Activated T-helper 2 cell treated with anti-CD3 and anti-CD28 coated beads, Interferon-gamma antibody, Interleukin-2, Interleukin-4, amounts not matched to agents 10 μg/mL and 5 μg/mL and 100 μg/mL, durations not matched to agents 14 hours and 24 hours and 36 hours (primary cell): ENCODE data around the gene MISP. TPM values are rescaled to one million over a fixed set of nuclear protein-coding genes. Genes with fewer than 3 reads are reported as not detected.
"Not testable (repeated sequence)": the region's sequence is repeated elsewhere in the genome, so short reads cannot be mapped to it uniquely, and the experiment has no call there.

ENCODE experiments used
- DNase-seq: peaks from one replicate; pipeline ENCODE4 v3.0.0; 2021; ENCODE audit warnings: low spot score
- H3K27ac Mint-ChIP-seq: one replicate; pipeline ENCODE4 v1.8.0; 2021; ENCODE audit warnings: mixed read lengths
- H3K27me3 Mint-ChIP-seq: one replicate; pipeline ENCODE4 v1.8.0; 2021; ENCODE audit warnings: low read depth, mixed read lengths
- H3K36me3 Mint-ChIP-seq: one replicate; pipeline ENCODE4 v1.8.0; 2021; ENCODE audit warnings: low read depth, mixed read lengths
- H3K4me1 Mint-ChIP-seq: one replicate; pipeline ENCODE4 v1.8.0; 2021; ENCODE audit warnings: low read depth, mixed read lengths
- H3K4me3 Mint-ChIP-seq: one replicate; pipeline ENCODE4 v1.8.0; 2021; ENCODE audit warnings: low read depth, mild to moderate bottlenecking, moderate library complexity, mixed read lengths
- H3K9me3 Mint-ChIP-seq: one replicate; pipeline ENCODE4 v1.8.0; 2021; ENCODE audit warnings: mixed read lengths
- intact Hi-C: fragments of 100-400 bp; cut with micrococcal nuclease; formaldehyde crosslinking; loops from one replicate; pipeline ENCODE4 v1.15.1; 2023
- total RNA-seq: library from RNA; stranded (reverse); gene quantifications from 2 replicates; pipeline ENCODE4 v1.2.3, GENCODE V29; 2022

The MISP gene
- not detected in 2 replicates for total RNA-seq

- Mint-ChIP-seq H3K9me3 (no peaks in the 10 kb centered on the region), H3K27me3 (no peaks in the 10 kb centered on the region), H3K27ac (no peak within 1 kb of the TSS), H3K4me3 (no peak within 1 kb of the TSS), H3K4me1 (no peaks in the 10 kb centered on the region), H3K36me3 (no peaks in the 10 kb centered on the region)
- intact Hi-C loops = no loop called here
- DNase-seq = no peak
These were observed at the start of gene MISP for GRCh38 chr19:750640-751423. TSS of gene MISP (plus strand) at chr19:751112. CDS start at chr19:756947, 5,835 bp downstream.

- H3K9me3 Mint-ChIP-seq, DNase-seq, H3K27ac Mint-ChIP-seq, intact Hi-C loops, H3K36me3 Mint-ChIP-seq, H3K4me1 Mint-ChIP-seq: not testable (repeated sequence)
- peak overlapping the region; percentile 11 for H3K4me3 Mint-ChIP-seq
- H3K27me3 Mint-ChIP-seq = peaks cover 14% of the 10 kb centered on the region
These were observed 48.1 kb upstream of the MISP start for GRCh38 chr19:702847-703246.

GRCh38 chr19:703329-703650 is 47.6 kb upstream of the MISP start:
- intact Hi-C loops = no loop called here
- peak overlapping the region; percentile 11 for H3K4me3 Mint-ChIP-seq

GRCh38 chr19:703651-704446 is 47.1 kb upstream of the MISP start:
- intact Hi-C loops = loop anchor here (2.0 kb wide), 1 partner anchor 39 kb away; no protein-coding TSS in a partner anchor
- Mint-ChIP-seq H3K27ac (no peak overlapping the region), H3K4me1 (peaks cover 2% of the 10 kb centered on the region), H3K27me3 (peaks cover 18% of the 10 kb centered on the region), H3K9me3 (no peaks in the 10 kb centered on the region), H3K36me3 (no peaks in the 10 kb centered on the region), H3K4me3 (no peak overlapping the region)
- DNase-seq = peak; percentile 61

More at GRCh38 chr19:703329-703650, 47.6 kb upstream of the MISP start:
- peaks cover 2% of the 10 kb centered on the region for H3K4me1 Mint-ChIP-seq
- no peak for DNase-seq
- H3K27me3 Mint-ChIP-seq = peaks cover 18% of the 10 kb centered on the region
- H3K9me3 Mint-ChIP-seq = no peaks in the 10 kb centered on the region
- no peaks in the 10 kb centered on the region for H3K36me3 Mint-ChIP-seq
- no peak overlapping the region for H3K27ac Mint-ChIP-seq

GRCh38 chr19:704447-704741 is 46.5 kb upstream of the MISP start:
- Mint-ChIP-seq H3K4me1 (peaks cover 2% of the 10 kb centered on the region), H3K9me3 (no peaks in the 10 kb centered on the region), H3K4me3 (no peak overlapping the region), H3K27me3 (peaks cover 18% of the 10 kb centered on the region), H3K36me3 (no peaks in the 10 kb centered on the region), H3K27ac (no peak overlapping the region)
- intact Hi-C loops = loop anchor here (2.0 kb wide), 1 partner anchor 40 kb away; no protein-coding TSS in a partner anchor
- DNase-seq = no peak

GRCh38 chr19:708154-709143 is 42.5 kb upstream of the MISP start, which contains the start of gene PALM:
TSS of gene PALM (plus strand) at chr19:708935. CDS start at chr19:709147, 212 bp downstream.
- Mint-ChIP-seq H3K36me3 (no peaks in the 10 kb centered on the region), H3K4me1 (no peaks in the 10 kb centered on the region), H3K27me3 (peaks cover 26% of the 10 kb centered on the region), H3K27ac (no peak within 1 kb of the TSS), H3K4me3 (no peak within 1 kb of the TSS), H3K9me3 (no peaks in the 10 kb centered on the region)
- intact Hi-C loops = no loop called here
- no peak for DNase-seq

GRCh38 chr19:709196-709964 is 41.5 kb upstream of the MISP start:
- Mint-ChIP-seq H3K27me3 (peaks cover 26% of the 10 kb centered on the region), H3K4me3 (no peak overlapping the region)

GRCh38 chr19:709965-710571 is 40.8 kb upstream of the MISP start:
- Mint-ChIP-seq H3K27me3 (peaks cover 26% of the 10 kb centered on the region), H3K27ac (no peak overlapping the region), H3K4me1 (no peaks in the 10 kb centered on the region), H3K36me3 (no peaks in the 10 kb centered on the region), H3K9me3 (no peaks in the 10 kb centered on the region), H3K4me3 (no peak overlapping the region)
- intact Hi-C loops = no loop called here
- DNase-seq = no peak

More at GRCh38 chr19:709196-709964, 41.5 kb upstream of the MISP start:
- DNase-seq = no peak
- Mint-ChIP-seq H3K9me3 (no peaks in the 10 kb centered on the region), H3K36me3 (no peaks in the 10 kb centered on the region), H3K27ac (no peak overlapping the region), H3K4me1 (no peaks in the 10 kb centered on the region)
- intact Hi-C loops = no loop called here

GRCh38 chr19:710767-711166 is 40.1 kb upstream of the MISP start:
- no peak for DNase-seq
- peaks cover 27% of the 10 kb centered on the region for H3K27me3 Mint-ChIP-seq
- H3K4me3 Mint-ChIP-seq = no peak overlapping the region
- no peaks in the 10 kb centered on the region for H3K36me3 Mint-ChIP-seq
- intact Hi-C loops = no loop called here
- H3K4me1 Mint-ChIP-seq = no peaks in the 10 kb centered on the region
- no peak overlapping the region for H3K27ac Mint-ChIP-seq
- peaks cover 5% of the 10 kb centered on the region for H3K9me3 Mint-ChIP-seq

- H3K27me3 Mint-ChIP-seq = peaks cover 27% of the 10 kb centered on the region
- H3K4me3 Mint-ChIP-seq = no peak overlapping the region
- intact Hi-C loops = no loop called here
- H3K36me3 Mint-ChIP-seq = no peaks in the 10 kb centered on the region
- H3K4me1 Mint-ChIP-seq = no peaks in the 10 kb centered on the region
- no peak for DNase-seq
- no peak overlapping the region for H3K27ac Mint-ChIP-seq
- peaks cover 8% of the 10 kb centered on the region for H3K9me3 Mint-ChIP-seq
These were observed 39.7 kb upstream of the MISP start for GRCh38 chr19:711254-711653.

- no peaks in the 10 kb centered on the region for H3K4me1 Mint-ChIP-seq
- intact Hi-C loops = no loop called here
- no peaks in the 10 kb centered on the region for H3K36me3 Mint-ChIP-seq
- no peak overlapping the region for H3K4me3 Mint-ChIP-seq
- no peak for DNase-seq
- H3K9me3 Mint-ChIP-seq = peaks cover 8% of the 10 kb centered on the region
- H3K27ac Mint-ChIP-seq = no peak overlapping the region
- peaks cover 19% of the 10 kb centered on the region for H3K27me3 Mint-ChIP-seq
These were observed 35.6 kb upstream of the MISP start for GRCh38 chr19:715347-715746.
